Immature natural killer cell (primary cell): ENCODE measurements around the gene PODXL2. TPM values are rescaled to one million over a fixed set of nuclear protein-coding genes. Genes with fewer than 3 reads are reported as not detected.
"Not testable (repeated sequence)": the region's sequence is repeated elsewhere in the genome, so short reads cannot be mapped to it uniquely, and the experiment has no call there.

Experiments used
- DNase-seq, 3 donors: peaks; one replicate each; pipeline ENCODE4 v3.0.0; 2022; ENCODE audit warnings: mixed read lengths in 1 of 3
- H3K27ac Mint-ChIP-seq, 6 donors: one replicate each; pipeline ENCODE4 v1.8.0; 2020; ENCODE audit warnings: mixed read lengths in 6 of 6, mild to moderate bottlenecking in 5 of 6, inconsistent platforms in 4 of 6, moderate library complexity in 3 of 6
- H3K27me3 Mint-ChIP-seq, 3 donors: one replicate each; pipeline ENCODE4 v1.8.0; 2020 to 2021; ENCODE audit warnings: low read depth in 3 of 3, mild to moderate bottlenecking in 3 of 3, mixed read lengths in 3 of 3, moderate library complexity in 3 of 3, inconsistent platforms in 1 of 3
- H3K36me3 Mint-ChIP-seq, 3 donors: one replicate each; pipeline ENCODE4 v1.8.0; 2020; ENCODE audit warnings: mixed read lengths in 3 of 3, inconsistent platforms in 2 of 3, mild to moderate bottlenecking in 2 of 3
- H3K4me1 Mint-ChIP-seq, 2 donors: one replicate each; pipeline ENCODE4 v1.8.0; 2020; ENCODE audit warnings: inconsistent platforms in 2 of 2, mild to moderate bottlenecking in 2 of 2, mixed read lengths in 2 of 2, moderate library complexity in 1 of 2
- H3K4me3 Mint-ChIP-seq, 5 donors: one replicate each; pipeline ENCODE4 v1.8.0; 2020; ENCODE audit warnings: mild to moderate bottlenecking in 5 of 5, mixed read lengths in 5 of 5, inconsistent platforms in 3 of 5, moderate library complexity in 3 of 5
- H3K9me3 Mint-ChIP-seq, 6 donors: one replicate each; pipeline ENCODE4 v1.8.0; 2020; ENCODE audit warnings: mild to moderate bottlenecking in 6 of 6, mixed read lengths in 6 of 6, inconsistent platforms in 4 of 6, moderate library complexity in 3 of 6
- polyA plus RNA-seq, 3 donors: library from polyadenylated mRNA; unstranded; fragments of 300-500 nt; fragmentation: Illumina TruSeq; gene quantifications; one replicate each; pipeline ENCODE4 v1.2.3, GENCODE V29; 2021

PODXL2 gene
- polyA plus RNA-seq, 3 donors from 2014 or later = 1.9 to 4.9 (median 3.2) TPM

GRCh38 chr3:127646501-127647046 is 17.6 kb downstream of the PODXL2 start:
- Mint-ChIP-seq H3K4me1 (no peaks in the 10 kb centered on the region), H3K9me3 (no peaks in the 10 kb centered on the region), H3K36me3 (no peaks in the 10 kb centered on the region), H3K27ac (no peak overlapping the region), H3K27me3 (peaks cover 0 to 3% (median 0%) of the 10 kb centered on the region in 3 donors), H3K4me3 (no peak overlapping the region)
- DNase-seq = no peak

- Mint-ChIP-seq H3K9me3 (no peaks in the 10 kb centered on the region), H3K36me3 (no peaks in the 10 kb centered on the region), H3K27me3 (peaks cover 0 to 3% (median 0%) of the 10 kb centered on the region in 3 donors), H3K27ac (no peak overlapping the region), H3K4me3 (no peak overlapping the region), H3K4me1 (no peaks in the 10 kb centered on the region)
- no peak for DNase-seq
Measured at GRCh38 chr3:127647166-127647844, 18.3 kb downstream of the PODXL2 start.

GRCh38 chr3:127647845-127648204 is 18.8 kb downstream of the PODXL2 start:
- no peak overlapping the region for H3K4me3 Mint-ChIP-seq
- H3K4me1 Mint-ChIP-seq = no peaks in the 10 kb centered on the region
- DNase-seq = no peak
- no peaks in the 10 kb centered on the region for H3K9me3 Mint-ChIP-seq
- peaks cover 0 to 3% (median 0%) of the 10 kb centered on the region in 3 donors for H3K27me3 Mint-ChIP-seq
- no peak overlapping the region for H3K27ac Mint-ChIP-seq
- no peaks in the 10 kb centered on the region for H3K36me3 Mint-ChIP-seq

- no peak for DNase-seq
- Mint-ChIP-seq H3K27me3 (peaks cover 0 to 5% (median 0%) of the 10 kb centered on the region in 3 donors), H3K36me3 (no peaks in the 10 kb centered on the region), H3K4me3 (no peak overlapping the region), H3K9me3 (no peaks in the 10 kb centered on the region), H3K4me1 (no peaks in the 10 kb centered on the region), H3K27ac (no peak overlapping the region)
Measured at GRCh38 chr3:127650236-127650635, 21.3 kb downstream of the PODXL2 start.

GRCh38 chr3:127651516-127652172 is 22.7 kb downstream of the PODXL2 start:
- no peaks in the 10 kb centered on the region for H3K9me3 Mint-ChIP-seq
- no peak for DNase-seq
- H3K27ac Mint-ChIP-seq = no peak overlapping the region
- H3K4me3 Mint-ChIP-seq = no peak overlapping the region
- no peaks in the 10 kb centered on the region for H3K4me1 Mint-ChIP-seq
- H3K36me3 Mint-ChIP-seq = no peaks in the 10 kb centered on the region
- H3K27me3 Mint-ChIP-seq = peaks cover 0 to 5% (median 0%) of the 10 kb centered on the region in 3 donors

- H3K27me3 Mint-ChIP-seq = peaks cover 0 to 2% (median 0%) of the 10 kb centered on the region in 3 donors
- H3K36me3 Mint-ChIP-seq = no peaks in the 10 kb centered on the region
- H3K4me1 Mint-ChIP-seq = no peaks in the 10 kb centered on the region
- H3K9me3 Mint-ChIP-seq = no peaks in the 10 kb centered on the region
- no peak for DNase-seq
- H3K27ac Mint-ChIP-seq = no peak overlapping the region
- no peak overlapping the region for H3K4me3 Mint-ChIP-seq
Measured at GRCh38 chr3:127652246-127652995, 23.4 kb downstream of the PODXL2 start.

- H3K36me3 Mint-ChIP-seq = no peaks in the 10 kb centered on the region
- H3K4me1 Mint-ChIP-seq = no peaks in the 10 kb centered on the region
- peaks cover 0 to 2% (median 0%) of the 10 kb centered on the region in 3 donors for H3K27me3 Mint-ChIP-seq
- no peaks in the 10 kb centered on the region for H3K9me3 Mint-ChIP-seq
- no peak for DNase-seq
- H3K27ac Mint-ChIP-seq = no peak overlapping the region
- no peak overlapping the region for H3K4me3 Mint-ChIP-seq
Measured at GRCh38 chr3:127654374-127654773, 25.4 kb downstream of the PODXL2 start.

- H3K27me3 Mint-ChIP-seq, H3K27ac Mint-ChIP-seq, H3K36me3 Mint-ChIP-seq, H3K9me3 Mint-ChIP-seq, H3K4me3 Mint-ChIP-seq, DNase-seq, H3K4me1 Mint-ChIP-seq: not testable (repeated sequence)
Measured at GRCh38 chr3:127654993-127655392, 26.0 kb downstream of the PODXL2 start.

- no peak overlapping the region for H3K27ac Mint-ChIP-seq
- H3K4me3 Mint-ChIP-seq = no peak overlapping the region
- no peaks in the 10 kb centered on the region for H3K9me3 Mint-ChIP-seq
- H3K4me1 Mint-ChIP-seq = no peaks in the 10 kb centered on the region
- peaks cover 0 to 2% (median 0%) of the 10 kb centered on the region in 3 donors for H3K27me3 Mint-ChIP-seq
- DNase-seq = no peak
- peaks cover 0 to 3% (median 0%) of the 10 kb centered on the region in 3 donors for H3K36me3 Mint-ChIP-seq
Measured at GRCh38 chr3:127655641-127656040, 26.7 kb downstream of the PODXL2 start.

- H3K27ac Mint-ChIP-seq = no peak overlapping the region
- H3K4me1 Mint-ChIP-seq = no peaks in the 10 kb centered on the region
- H3K36me3 Mint-ChIP-seq = peaks cover 0 to 3% (median 0%) of the 10 kb centered on the region in 3 donors
- DNase-seq = no peak
- H3K4me3 Mint-ChIP-seq = no peak overlapping the region
- H3K27me3 Mint-ChIP-seq = peaks cover 0 to 2% (median 2%) of the 10 kb centered on the region in 3 donors
- H3K9me3 Mint-ChIP-seq = no peaks in the 10 kb centered on the region
Measured at GRCh38 chr3:127656906-127657305, 27.9 kb downstream of the PODXL2 start.

- Mint-ChIP-seq H3K4me1 (no peaks in the 10 kb centered on the region), H3K9me3 (no peaks in the 10 kb centered on the region), H3K36me3 (peaks cover 0 to 3% (median 0%) of the 10 kb centered on the region in 3 donors), H3K4me3 (no peak overlapping the region), H3K27me3 (peaks cover 0 to 2% (median 2%) of the 10 kb centered on the region in 3 donors), H3K27ac (no peak overlapping the region)
- DNase-seq = no peak
Measured at GRCh38 chr3:127658234-127658633, 29.2 kb downstream of the PODXL2 start.

GRCh38 chr3:127660621-127661251 is 31.8 kb downstream of the PODXL2 start:
- Mint-ChIP-seq H3K36me3 (peaks cover 0 to 3% (median 0%) of the 10 kb centered on the region in 3 donors), H3K4me3 (no peak overlapping the region), H3K4me1 (no peaks in the 10 kb centered on the region), H3K27ac (no peak overlapping the region), H3K9me3 (no peaks in the 10 kb centered on the region), H3K27me3 (peaks cover 0 to 2% (median 0%) of the 10 kb centered on the region in 3 donors)
- DNase-seq = no peak

- H3K27me3 Mint-ChIP-seq = peaks cover 0 to 2% (median 0%) of the 10 kb centered on the region in 3 donors
- H3K4me1 Mint-ChIP-seq = no peaks in the 10 kb centered on the region
- H3K36me3 Mint-ChIP-seq = peaks cover 0 to 3% (median 0%) of the 10 kb centered on the region in 3 donors
- no peak overlapping the region for H3K4me3 Mint-ChIP-seq
- DNase-seq = no peak
- H3K27ac Mint-ChIP-seq = no peak overlapping the region
- H3K9me3 Mint-ChIP-seq = no peaks in the 10 kb centered on the region
Measured at GRCh38 chr3:127661600-127661999, 32.6 kb downstream of the PODXL2 start.
